ENCODE results near the gene OGN.

DNA sequence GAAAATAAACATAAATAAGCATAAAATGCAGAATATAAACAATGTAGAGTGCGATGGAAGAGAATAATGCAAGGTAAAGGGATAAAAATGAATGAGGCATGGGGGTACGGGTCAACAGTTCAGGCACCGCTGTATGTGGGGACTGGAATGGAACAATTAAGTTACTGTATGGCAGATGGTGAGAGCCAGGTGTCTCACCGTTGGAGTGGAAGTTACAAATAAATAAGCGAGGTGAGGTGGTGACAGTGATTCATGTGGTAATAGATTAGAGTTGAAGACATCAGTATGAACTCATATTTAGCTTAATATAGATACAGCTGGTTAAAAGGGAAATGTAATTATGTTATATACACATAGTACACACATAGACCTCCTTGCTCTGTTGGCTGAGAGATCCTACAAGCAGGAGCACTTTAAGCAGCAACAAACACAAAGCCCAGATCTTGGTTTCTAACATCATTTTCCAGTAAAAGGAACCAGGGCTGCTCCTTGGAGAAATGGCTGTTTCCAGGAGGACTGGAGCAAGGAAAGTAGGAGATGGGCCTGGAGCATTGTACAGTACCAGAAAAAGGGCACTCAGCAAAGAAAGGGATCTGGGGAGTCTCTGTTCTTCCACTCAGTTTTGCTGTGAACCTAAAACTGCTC, 22.2 kb upstream of the OGN start:
- TF ChIP-seq TAF1 (IDR thresholded peaks at IDR 0.05; ENCODE audit: borderline replicate concordance, low read depth, low read length) (no peak), POLR2A (IDR thresholded peaks at IDR 0.05; ENCODE audit: low read depth, low read length) (no peak)

All from GM12892 (cell line).